ENCODE measurements around the gene CES5A.

GRCh38 chr16:55830658-55831294 lies 44.4 kb downstream of the CES5A start:
- TF ChIP-seq EZH2phosphoT487 (IDR thresholded peaks at IDR 0.05; ENCODE audit: insufficient read depth, low read depth) (no peak), EZH2 (IDR thresholded peaks at IDR 0.05; ENCODE audit: insufficient read depth, poor library complexity, severe bottlenecking) (no peak)
